SU-DHL-6 (cell line): ENCODE measurements around the gene ZNF738.
"Not testable (repeated sequence)": the region's sequence is repeated elsewhere in the genome, so short reads cannot be mapped to it uniquely, and the experiment has no call there.

ENCODE experiments used
- H2AFZ ChIP-seq: fragments of 200-600 bp; sonication (generic); 2 replicates; pipeline ENCODE4 v1.6.1; 2014; ENCODE audit warnings: low read depth, mild to moderate bottlenecking, moderate library complexity, mixed read lengths, antibody characterized with exemption, low read length; ENCODE audit not compliant: severe bottlenecking
- H3F3A ChIP-seq: fragments of 200-600 bp; shearing (Covaris generic); 2 replicates; pipeline ENCODE4 v1.6.0; 2016; ENCODE audit warnings: antibody characterized with exemption, mild to moderate bottlenecking; ENCODE audit not compliant: insufficient read depth
- H3K27ac ChIP-seq: fragments of 200-600 bp; sonication (generic); 2 replicates; pipeline ENCODE4 v1.5.1; 2016; ENCODE audit warnings: low read depth, mild to moderate bottlenecking, low read length, moderate library complexity, mixed read lengths
- H3K27me3 ChIP-seq: fragments of 200-600 bp; sonication (generic), shearing (Covaris generic); 2 replicates; pipeline ENCODE4 v1.6.0; 2014; ENCODE audit warnings: mild to moderate bottlenecking, low read length
- H3K36me3 ChIP-seq: fragments of 200-600 bp; sonication (generic); 2 replicates; pipeline ENCODE4 v1.6.1; 2014; ENCODE audit warnings: mild to moderate bottlenecking, low read length, mixed read lengths
- H3K4me2 ChIP-seq: fragments of 300-600, 200-600 bp; shearing (Covaris generic), sonication (generic); 2 replicates; pipeline ENCODE4 v1.6.0; 2014; ENCODE audit warnings: low read length, low read depth, mild to moderate bottlenecking; ENCODE audit not compliant: poor library complexity, severe bottlenecking
- H3K4me3 ChIP-seq: fragments of 200-600 bp; sonication (generic); 2 replicates; pipeline ENCODE4 v1.5.1; 2014; ENCODE audit warnings: antibody characterized with exemption, low read length, mild to moderate bottlenecking, mixed read lengths; ENCODE audit not compliant: insufficient read depth, poor library complexity, severe bottlenecking
- H3K79me2 ChIP-seq: fragments of 200-600 bp; sonication (generic); 2 replicates; pipeline ENCODE4 v1.6.1; 2014; ENCODE audit warnings: mild to moderate bottlenecking, low read length, moderate library complexity; ENCODE audit not compliant: insufficient read depth
- H3K9ac ChIP-seq: fragments of 200-600 bp; sonication (generic); 2 replicates; pipeline ENCODE4 v1.7.0; 2014; ENCODE audit warnings: mild to moderate bottlenecking, low read length
- H3K9me2 ChIP-seq: fragments of 200-600 bp; sonication (generic); replicated peaks from 2 replicates; pipeline ENCODE4 v1.6.1; 2014; ENCODE audit warnings: low read length; ENCODE audit not compliant: insufficient read depth
- H3K9me3 ChIP-seq: fragments of 200-600 bp; sonication (generic); 2 replicates; pipeline ENCODE4 v1.6.1; 2014; ENCODE audit warnings: low read length, mixed read lengths; ENCODE audit not compliant: insufficient read depth
- H4K20me1 ChIP-seq: fragments of 200-600 bp; sonication (generic); 2 replicates; pipeline ENCODE4 v1.6.1; 2014; ENCODE audit warnings: low read depth, mild to moderate bottlenecking, antibody characterized with exemption, low read length, moderate library complexity, mixed read lengths
- CTCF ChIP-seq: fragments of 200-600 bp; sonication (generic); IDR thresholded peaks from one replicate; pipeline ENCODE4 v1.5.1; 2017; ENCODE audit warnings: antibody characterized with exemption, mild to moderate bottlenecking, low read length, moderate library complexity; ENCODE audit not compliant: insufficient read depth, poor library complexity, severe bottlenecking
- EZH2phosphoT487 ChIP-seq: fragments of 200-600 bp; sonication (generic), shearing (Covaris generic); conservative IDR thresholded peaks from 2 replicates; pipeline ENCODE4 v1.6.1; 2018; ENCODE audit warnings: mild to moderate bottlenecking, antibody characterized with exemption, low read length, moderate library complexity, mixed read lengths

Gene ZNF738

GRCh38 chr19:21358768-21359451, at the start of gene ZNF738:
ZNF738 (plus strand) TSS chr19:21359000; CDS start chr19:21359141, 141 bp downstream.
- Histone ChIP-seq H3K79me2 (peaks cover 41% of the 10 kb centered on the region), H4K20me1 (no peaks in the 10 kb centered on the region), H3K4me3 (peak within 1 kb of the TSS; percentile 91), H3K9ac (peak within 1 kb of the TSS; percentile 97), H3K9me2 (no peaks in the 10 kb centered on the region), H3K36me3 (peaks cover 34% of the 10 kb centered on the region), H3K4me2 (peak within 1 kb of the TSS; percentile 95), H3K9me3 (no peaks in the 10 kb centered on the region), H2AFZ (peak within 1 kb of the TSS; percentile 82), H3K27me3 (no peaks in the 10 kb centered on the region), H3K27ac (peak within 1 kb of the TSS; percentile 74), H3F3A (no peaks in the 10 kb centered on the region)
- TF ChIP-seq EZH2phosphoT487 (no peak), CTCF (no peak)

DNA sequence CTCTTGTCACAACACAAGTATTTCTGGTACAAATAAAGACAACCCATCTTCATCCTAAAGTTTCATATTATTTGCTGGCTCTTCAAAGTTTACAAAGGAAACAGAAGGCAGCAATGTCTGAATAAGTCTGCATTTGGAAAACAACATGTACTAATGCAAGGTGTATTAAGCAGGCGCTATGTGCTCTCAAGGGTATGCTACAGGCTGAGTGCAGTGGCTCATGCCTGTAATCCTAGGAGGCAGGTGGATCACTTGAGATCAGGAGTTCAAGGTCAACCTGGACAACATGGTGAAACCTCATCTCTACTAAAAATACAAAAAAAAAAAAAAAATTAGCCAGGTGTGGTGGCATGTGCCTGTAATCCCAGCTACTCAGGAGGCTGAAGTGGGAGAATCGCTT, 46.0 kb upstream of the ZNF738 start:
- H3F3A ChIP-seq, H2AFZ ChIP-seq, H3K9me2 ChIP-seq, H4K20me1 ChIP-seq, H3K9me3 ChIP-seq, H3K9ac ChIP-seq, H3K27me3 ChIP-seq, H3K4me2 ChIP-seq, H3K27ac ChIP-seq, H3K4me3 ChIP-seq: not testable (repeated sequence)
- Histone ChIP-seq H3K36me3 (peaks cover 14% of the 10 kb centered on the region; the same call in 1 of the 2 replicates), H3K79me2 (peaks cover 70% of the 10 kb centered on the region)

- TF ChIP-seq CTCF (no peak), EZH2phosphoT487 (no peak)
- H3K4me3 ChIP-seq = no peak overlapping the region
- H3K9me2 ChIP-seq = no peaks in the 10 kb centered on the region
- no peak overlapping the region for H2AFZ ChIP-seq
- H3K9me3 ChIP-seq = no peaks in the 10 kb centered on the region
- H3K79me2 ChIP-seq = peaks cover 87% of the 10 kb centered on the region
- H3K36me3 ChIP-seq = peaks cover 9% of the 10 kb centered on the region; the same call in 1 of the 2 replicates
- no peaks in the 10 kb centered on the region for H4K20me1 ChIP-seq
- no peak overlapping the region for H3K9ac ChIP-seq
- no peak overlapping the region for H3K4me2 ChIP-seq
- no peak overlapping the region for H3K27ac ChIP-seq
- H3F3A ChIP-seq = 0 out of 2 replicates have a peak, but pooled peaks cover 9% of the 10 kb centered on the region
- no peaks in the 10 kb centered on the region for H3K27me3 ChIP-seq
These were observed 44.1 kb upstream of the ZNF738 start for GRCh38 chr19:21314676-21315075.

DNA sequence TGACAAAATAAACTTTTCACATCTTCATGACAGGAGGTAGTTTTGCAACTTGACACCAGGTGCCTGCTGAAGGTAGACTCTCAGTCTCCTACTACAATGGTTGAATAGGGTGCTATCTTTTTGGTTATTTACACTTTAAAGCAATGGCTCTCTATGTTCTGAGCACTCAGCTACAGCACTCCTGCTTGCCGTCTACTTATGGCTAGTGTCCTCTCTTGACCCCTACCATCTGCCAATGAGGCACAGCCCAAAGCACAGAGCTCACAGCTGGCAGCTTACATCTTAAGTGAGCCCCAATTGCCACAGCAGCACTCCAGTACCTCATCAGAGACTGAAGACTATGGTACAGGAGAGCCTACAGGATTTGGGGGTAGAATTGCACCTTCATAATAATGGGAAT, 41.0 kb upstream of the ZNF738 start:
- H4K20me1 ChIP-seq = no peaks in the 10 kb centered on the region
- no peak overlapping the region for H3K4me3 ChIP-seq
- H3K9me2 ChIP-seq = no peaks in the 10 kb centered on the region
- H3K36me3 ChIP-seq = no peaks in the 10 kb centered on the region
- no peak overlapping the region for H3K9ac ChIP-seq
- no peak overlapping the region for H2AFZ ChIP-seq
- H3K27ac ChIP-seq = no peak overlapping the region
- H3K27me3 ChIP-seq = no peaks in the 10 kb centered on the region
- H3K9me3 ChIP-seq = no peaks in the 10 kb centered on the region
- peaks cover 95% of the 10 kb centered on the region for H3K79me2 ChIP-seq
- no peak for TF ChIP-seq EZH2phosphoT487
- no peak for TF ChIP-seq CTCF
- 0 out of 2 replicates have a peak, but pooled peaks cover 3% of the 10 kb centered on the region for H3F3A ChIP-seq
- H3K4me2 ChIP-seq = no peak overlapping the region
